Chondrocyte (in vitro differentiated cells): ENCODE measurements around the gene CD247. TPM values are rescaled to one million over a fixed set of nuclear protein-coding genes. Genes with fewer than 3 reads are reported as not detected.

Experiments used
- DNase-seq: peaks from one replicate; pipeline ENCODE4 v3.0.0; 2021; ENCODE audit warnings: mixed read lengths, low spot score
- H3K27ac Mint-ChIP-seq: one replicate; pipeline ENCODE4 v1.8.0; 2021; ENCODE audit warnings: mild to moderate bottlenecking, moderate library complexity, mixed read lengths; ENCODE audit not compliant: unreplicated experiment
- H3K27me3 Mint-ChIP-seq: 2 replicates; pipeline ENCODE4 v1.8.0; 2021; ENCODE audit warnings: low read depth, mixed read lengths
- H3K36me3 Mint-ChIP-seq: 2 replicates; pipeline ENCODE4 v1.8.0; 2021; ENCODE audit warnings: low read depth, mixed read lengths
- H3K4me1 Mint-ChIP-seq: 2 replicates; pipeline ENCODE4 v1.8.0; 2021; ENCODE audit warnings: low read depth, mild to moderate bottlenecking, mixed read lengths
- H3K4me3 Mint-ChIP-seq: one replicate; pipeline ENCODE4 v1.8.0; 2021; ENCODE audit warnings: mild to moderate bottlenecking, moderate library complexity, mixed read lengths; ENCODE audit not compliant: unreplicated experiment
- H3K9me3 Mint-ChIP-seq: 2 replicates; pipeline ENCODE4 v1.8.0; 2021; ENCODE audit warnings: low read depth, mixed read lengths
- CTCF ChIP-seq: fragments of 200-600 bp; sonication (generic); IDR thresholded peaks from 2 replicates; pipeline ENCODE4 v1.5.0; 2021; ENCODE audit warnings: antibody characterized with exemption, mild to moderate bottlenecking, moderate library complexity
- total RNA-seq: library from RNA; stranded (reverse); gene quantifications from 3 replicates; pipeline ENCODE4 v1.2.1, GENCODE V29; 2021

Gene CD247
- total RNA-seq, 1 donor from 2014 or later, result not detected

DNA sequence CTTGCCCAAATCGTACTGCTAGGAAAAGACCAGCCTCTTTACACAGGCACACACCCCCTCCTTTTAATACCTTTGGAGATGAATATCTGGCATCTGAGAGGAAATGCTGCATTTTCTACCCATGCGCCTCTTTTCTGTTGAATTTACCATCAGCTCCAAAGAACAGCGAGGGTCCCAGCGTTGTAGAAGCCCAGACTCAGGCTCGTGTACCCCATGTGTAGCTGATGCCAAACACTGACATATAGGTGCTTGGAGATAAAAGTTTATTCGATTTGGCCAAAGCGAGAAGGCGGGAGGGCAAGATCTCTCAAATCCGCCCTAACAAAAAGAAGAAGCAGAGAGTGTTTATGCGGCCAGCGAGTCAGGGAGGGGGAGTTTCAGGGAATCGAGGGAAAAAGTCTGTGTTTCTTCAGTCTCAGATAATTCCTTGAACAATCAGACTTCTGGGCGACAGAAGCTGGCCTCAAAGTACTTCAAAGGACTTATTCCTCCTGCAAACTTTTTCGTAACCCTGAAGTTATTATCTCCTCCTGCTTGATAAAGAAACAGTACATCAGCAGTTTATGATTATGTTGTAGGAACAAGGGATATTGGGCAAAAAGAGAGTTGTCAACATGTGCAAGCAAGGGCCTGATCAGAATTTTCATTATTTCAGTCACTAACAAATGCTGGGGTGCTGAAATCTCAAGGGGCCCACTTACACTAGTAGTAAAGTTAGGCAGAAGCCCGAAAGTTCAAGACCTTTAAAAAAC lies 35.9 kb upstream of the CD247 start:
- Mint-ChIP-seq H3K9me3 (no peaks in the 10 kb centered on the region), H3K4me3 (peak overlapping the region; percentile 74), H3K36me3 (no peaks in the 10 kb centered on the region), H3K27ac (peak overlapping the region; percentile 38), H3K27me3 (peaks cover 2% of the 10 kb centered on the region), H3K4me1 (peaks cover 12% of the 10 kb centered on the region)
- no peak for DNase-seq
- no peak for TF ChIP-seq CTCF

- peak within 1 kb of the TSS; percentile 38 for H3K27ac Mint-ChIP-seq
- no peaks in the 10 kb centered on the region for H3K9me3 Mint-ChIP-seq
- H3K4me3 Mint-ChIP-seq, result peak within 1 kb of the TSS; percentile 74
- H3K4me1 Mint-ChIP-seq, result peaks cover 19% of the 10 kb centered on the region
- peaks cover 1% of the 10 kb centered on the region for H3K36me3 Mint-ChIP-seq
- TF ChIP-seq CTCF, result no peak
- DNase-seq, result peak; percentile 96
- peaks cover 2% of the 10 kb centered on the region for H3K27me3 Mint-ChIP-seq
These were observed 35.1 kb upstream of the CD247 start, which contains the start of gene CREG1 for GRCh38 chr1:167553136-167554027. CREG1 (minus strand) TSS chr1:167553762.

DNA sequence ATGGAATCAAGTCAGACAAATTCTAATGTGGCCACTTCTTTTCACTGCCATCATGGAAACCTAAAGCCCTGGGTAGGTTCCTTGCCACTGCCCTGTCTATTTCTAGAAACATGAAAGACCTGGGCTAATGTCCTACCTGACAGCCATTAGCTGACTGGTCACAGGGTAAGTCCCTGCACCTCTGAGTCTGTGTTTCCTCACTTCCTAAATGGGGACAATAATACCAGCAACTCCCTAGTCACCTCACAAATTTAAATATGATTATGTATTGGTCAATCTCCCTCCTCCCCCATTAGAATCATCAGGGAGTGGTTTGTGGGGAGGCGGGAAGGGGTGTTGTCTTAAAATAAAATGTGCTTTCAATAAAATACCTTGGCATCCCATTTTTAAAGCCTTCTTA lies 33.0 kb upstream of the CD247 start:
- H3K27me3 Mint-ChIP-seq, result no peaks in the 10 kb centered on the region
- H3K9me3 Mint-ChIP-seq, result no peaks in the 10 kb centered on the region
- DNase-seq, result no peak
- TF ChIP-seq CTCF, result no peak
- H3K4me3 Mint-ChIP-seq, result no peak overlapping the region
- H3K36me3 Mint-ChIP-seq, result peaks cover 7% of the 10 kb centered on the region
- H3K4me1 Mint-ChIP-seq, result peaks cover 24% of the 10 kb centered on the region
- H3K27ac Mint-ChIP-seq, result no peak overlapping the region

DNA sequence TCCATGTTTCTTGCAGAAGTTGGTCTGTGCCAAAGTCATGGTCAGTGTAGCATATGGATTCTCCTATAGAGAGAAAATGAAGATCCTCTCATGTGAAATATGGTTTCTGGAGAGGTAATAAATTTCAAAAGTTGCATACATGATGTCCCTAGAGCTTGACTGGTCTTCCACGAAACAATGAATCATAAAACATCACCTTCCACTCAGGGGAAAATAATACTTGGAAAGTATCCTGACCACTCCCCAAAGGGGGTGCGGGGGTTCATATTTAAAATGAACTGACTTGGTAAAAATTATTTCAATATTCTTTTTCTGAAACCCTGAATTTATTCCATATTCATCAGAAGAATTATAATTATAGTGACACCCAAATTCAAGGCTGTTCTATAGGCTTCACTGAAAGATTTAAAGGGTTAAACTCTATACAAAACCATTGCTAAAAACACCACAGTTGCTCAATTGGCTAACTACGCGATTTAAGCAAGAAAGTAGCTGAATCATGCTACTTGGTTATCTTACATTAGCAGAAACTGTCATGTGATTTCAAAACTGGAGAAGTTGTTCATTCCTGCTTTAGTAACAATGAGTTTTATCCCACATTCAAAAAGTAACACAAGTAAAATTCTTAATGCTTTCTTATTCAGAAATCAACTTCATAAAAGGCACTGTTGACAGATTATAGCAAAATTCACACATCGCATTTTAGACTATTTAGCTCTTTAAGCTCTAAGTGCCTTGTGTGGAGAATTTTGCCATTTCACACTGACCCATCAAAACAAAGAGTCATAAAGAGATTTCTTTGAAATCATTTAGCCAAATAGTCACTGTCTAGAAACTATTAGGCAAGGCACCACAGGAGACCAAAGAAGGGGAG lies 30.0 kb upstream of the CD247 start:
- H3K27ac Mint-ChIP-seq, result peak overlapping the region; percentile 49

More for the DNA sequence above, 30.0 kb upstream of the CD247 start:
- H3K4me3 Mint-ChIP-seq, result no peak overlapping the region
- TF ChIP-seq CTCF, result no peak
- DNase-seq, result no peak
- H3K4me1 Mint-ChIP-seq, result peaks cover 16% of the 10 kb centered on the region
- H3K27me3 Mint-ChIP-seq, result no peaks in the 10 kb centered on the region
- H3K9me3 Mint-ChIP-seq, result no peaks in the 10 kb centered on the region
- H3K36me3 Mint-ChIP-seq, result peaks cover 12% of the 10 kb centered on the region
